SKM-1 treated with dmso at 0.1 percent for 144 hours (cell line): ENCODE measurements around the gene SLC37A1.

Experiments used
- DNase-seq: peaks from one replicate; lab custom pipeline; 2025; ENCODE audit not compliant: unreplicated experiment; lab: John Stamatoyannopoulos, UW

Gene SLC37A1

GRCh38 chr21:42525676-42526378, 12.2 kb downstream of the SLC37A1 start:
- DNase-seq, result no peak

- DNase-seq, result no peak
Measured at GRCh38 chr21:42526379-42526727, 12.7 kb downstream of the SLC37A1 start.

GRCh38 chr21:42527127-42527488, 13.5 kb downstream of the SLC37A1 start:
- no peak for DNase-seq

- DNase-seq, result no peak
Measured at GRCh38 chr21:42527489-42528158, 14.0 kb downstream of the SLC37A1 start.

- DNase-seq, result no peak
Measured at GRCh38 chr21:42530167-42530518, 16.5 kb downstream of the SLC37A1 start.

- DNase-seq, result no peak
Measured at GRCh38 chr21:42531771-42532170, 18.1 kb downstream of the SLC37A1 start.

- DNase-seq, result no peak
Measured at GRCh38 chr21:42532466-42533181, 19.0 kb downstream of the SLC37A1 start.

GRCh38 chr21:42533306-42533962, 19.8 kb downstream of the SLC37A1 start:
- DNase-seq, result no peak

GRCh38 chr21:42533963-42534355, 20.3 kb downstream of the SLC37A1 start:
- no peak for DNase-seq

- no peak for DNase-seq
Measured at GRCh38 chr21:42534421-42535378, 21.0 kb downstream of the SLC37A1 start.

- DNase-seq, result no peak
Measured at GRCh38 chr21:42535602-42536171, 22.0 kb downstream of the SLC37A1 start.

GRCh38 chr21:42536601-42537000, 22.9 kb downstream of the SLC37A1 start:
- DNase-seq, result no peak

- DNase-seq, result no peak
Measured at GRCh38 chr21:42537106-42537742, 23.6 kb downstream of the SLC37A1 start.

- no peak for DNase-seq
Measured at GRCh38 chr21:42538479-42539275, 25.0 kb downstream of the SLC37A1 start.

GRCh38 chr21:42539342-42539741, 25.7 kb downstream of the SLC37A1 start:
- DNase-seq, result no peak

GRCh38 chr21:42539931-42540343, 26.3 kb downstream of the SLC37A1 start:
- DNase-seq, result no peak

- no peak for DNase-seq
Measured at GRCh38 chr21:42540396-42540795, 26.7 kb downstream of the SLC37A1 start.

- no peak for DNase-seq
Measured at GRCh38 chr21:42541174-42541573, 27.5 kb downstream of the SLC37A1 start.

GRCh38 chr21:42541618-42542017, 28.0 kb downstream of the SLC37A1 start:
- no peak for DNase-seq
